ENCODE measurements around the gene NR2F1-AS1.

The NR2F1-AS1 gene

DNA sequence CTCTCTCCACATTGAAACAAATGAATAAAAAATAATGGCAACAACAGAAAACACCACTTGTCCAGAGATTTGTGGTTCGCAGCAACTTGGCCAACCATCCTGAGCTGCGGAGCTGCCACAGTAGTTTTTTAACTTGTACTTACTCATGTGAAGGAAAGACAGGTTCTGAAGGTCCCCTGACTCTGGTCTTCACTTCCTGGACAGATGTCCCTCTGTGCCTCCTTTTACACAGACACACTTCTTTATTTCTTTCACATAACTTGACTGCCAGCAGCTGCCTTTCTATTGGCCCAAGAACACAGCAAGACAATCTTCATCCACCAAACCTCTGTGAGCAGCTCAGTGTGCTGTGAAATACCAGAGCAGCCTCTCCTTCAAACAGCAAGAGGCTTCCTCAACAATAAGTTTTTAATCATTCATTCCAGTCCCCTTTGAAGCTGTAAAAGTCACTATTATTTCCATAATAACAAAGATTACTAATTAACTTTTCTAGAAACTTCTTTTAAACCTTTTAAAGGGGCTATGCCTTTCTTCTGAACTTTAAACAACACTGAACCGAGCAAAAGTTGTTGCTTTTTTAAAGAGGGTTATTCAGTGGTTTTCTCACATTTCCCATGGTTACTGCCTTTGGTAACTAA lies 198.7 kb downstream of the NR2F1-AS1 start:
- no peaks in the 10 kb centered on the region; the same call in 1 of the 2 replicates for H3K9me3 ChIP-seq (ENCODE audit: control insufficient read depth, insufficient read depth, low read length)
- H3K4me1 ChIP-seq (ENCODE audit: insufficient read depth, low read length) = no peaks in the 10 kb centered on the region; the same call in 1 of the 2 replicates
- no peak overlapping the region for H3K9ac ChIP-seq (ENCODE audit: low read depth, low read length)
- H3K36me3 ChIP-seq (ENCODE audit: insufficient read depth, low read length) = no peaks in the 10 kb centered on the region

DNA sequence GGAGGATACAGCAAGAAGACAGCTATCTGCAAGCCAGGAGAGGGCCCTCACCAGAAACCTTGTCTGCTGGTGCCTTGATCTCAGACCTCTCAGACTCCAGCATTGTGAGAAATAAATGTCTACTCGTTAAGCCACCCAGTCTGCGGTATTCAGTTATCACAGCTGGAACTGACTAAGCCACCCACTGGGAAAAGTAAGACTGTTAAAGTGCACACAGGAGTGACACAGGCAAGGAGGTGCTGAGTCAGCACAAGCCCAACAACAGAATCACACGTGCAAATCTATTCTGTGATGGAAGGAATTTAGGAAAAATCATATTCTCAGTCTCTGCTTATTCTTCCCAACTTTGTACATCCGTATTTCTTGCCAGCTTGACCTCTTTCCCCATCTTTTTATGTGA lies 200.0 kb downstream of the NR2F1-AS1 start:
- Histone ChIP-seq H3K36me3 (ENCODE audit: insufficient read depth, low read length) (no peaks in the 10 kb centered on the region), H3K9ac (ENCODE audit: low read depth, low read length) (no peak overlapping the region), H3K9me3 (ENCODE audit: control insufficient read depth, insufficient read depth, low read length) (no peaks in the 10 kb centered on the region; the same call in 1 of the 2 replicates), H3K4me1 (ENCODE audit: insufficient read depth, low read length) (no peaks in the 10 kb centered on the region; the same call in 1 of the 2 replicates)

DNA sequence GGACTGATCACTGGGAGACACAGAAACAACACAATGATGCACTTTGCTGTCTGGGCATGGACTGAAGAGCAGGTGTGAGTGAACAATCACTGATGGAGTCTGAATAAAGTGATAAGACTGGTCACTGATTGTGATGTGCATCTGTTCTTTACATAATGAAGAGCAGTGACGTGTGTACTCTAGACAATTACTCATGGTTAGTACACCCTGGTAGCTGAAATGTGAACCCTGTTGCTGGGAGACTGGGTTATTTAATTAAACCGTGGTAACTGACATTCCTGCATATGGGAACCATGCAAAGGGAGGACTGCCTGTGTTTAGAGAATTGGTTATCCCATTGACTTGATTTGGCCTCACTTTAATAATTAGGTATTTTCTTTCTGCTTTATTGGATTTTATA lies 202.9 kb downstream of the NR2F1-AS1 start:
- H3K36me3 ChIP-seq (ENCODE audit: insufficient read depth, low read length) = no peaks in the 10 kb centered on the region
- no peaks in the 10 kb centered on the region; the same call in 1 of the 2 replicates for H3K9me3 ChIP-seq (ENCODE audit: control insufficient read depth, insufficient read depth, low read length)
- H3K4me1 ChIP-seq (ENCODE audit: insufficient read depth, low read length) = no peaks in the 10 kb centered on the region; the same call in 1 of the 2 replicates
- H3K9ac ChIP-seq (ENCODE audit: low read depth, low read length) = no peak overlapping the region

DNA sequence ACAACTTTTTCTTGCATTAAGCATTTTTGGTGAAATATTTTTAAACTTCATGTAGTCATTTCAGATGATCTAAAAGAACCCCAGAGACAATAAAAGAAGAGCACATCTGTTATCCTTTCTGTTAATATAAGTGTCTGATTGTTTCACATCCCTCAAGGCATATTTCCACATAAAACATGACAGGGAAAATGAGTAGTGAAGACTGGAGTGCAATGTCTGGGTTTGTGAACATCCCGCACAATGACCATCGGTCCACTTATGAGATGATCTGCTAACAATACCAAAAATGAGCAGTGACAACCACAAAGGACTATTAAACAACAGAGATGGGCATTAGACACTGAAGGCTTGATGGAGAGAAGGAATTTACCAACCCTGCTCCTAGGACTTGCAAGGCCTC lies 209.1 kb downstream of the NR2F1-AS1 start:
- Histone ChIP-seq H3K9me3 (ENCODE audit: control insufficient read depth, insufficient read depth, low read length) (no peaks in the 10 kb centered on the region), H3K4me1 (ENCODE audit: insufficient read depth, low read length) (no peaks in the 10 kb centered on the region), H3K36me3 (ENCODE audit: insufficient read depth, low read length) (no peaks in the 10 kb centered on the region), H3K9ac (ENCODE audit: low read depth, low read length) (no peak overlapping the region)

DNA sequence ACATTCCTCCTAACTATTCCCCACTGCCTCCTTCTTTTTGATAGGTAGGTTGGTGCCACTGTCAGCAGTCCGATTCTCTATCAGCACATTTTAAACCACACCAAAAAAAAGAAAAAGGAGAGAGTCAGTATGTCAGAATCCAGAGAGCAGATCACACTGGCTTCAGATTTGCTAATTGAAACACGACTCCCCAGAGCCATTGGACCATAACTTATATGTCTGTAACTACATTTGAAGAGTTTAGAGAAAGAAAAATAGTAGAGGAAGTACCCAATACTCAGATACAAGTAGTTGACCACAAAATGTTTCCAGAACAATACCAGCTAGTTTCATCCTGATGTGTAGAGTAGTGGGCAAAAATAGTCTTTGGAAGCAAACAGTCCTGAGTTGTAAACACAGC lies 216.6 kb downstream of the NR2F1-AS1 start:
- H3K36me3 ChIP-seq (ENCODE audit: insufficient read depth, low read length) = no peaks in the 10 kb centered on the region
- H3K9ac ChIP-seq (ENCODE audit: low read depth, low read length) = no peak overlapping the region
- no peaks in the 10 kb centered on the region for H3K4me1 ChIP-seq (ENCODE audit: insufficient read depth, low read length)
- no peaks in the 10 kb centered on the region for H3K9me3 ChIP-seq (ENCODE audit: control insufficient read depth, insufficient read depth, low read length)

DNA sequence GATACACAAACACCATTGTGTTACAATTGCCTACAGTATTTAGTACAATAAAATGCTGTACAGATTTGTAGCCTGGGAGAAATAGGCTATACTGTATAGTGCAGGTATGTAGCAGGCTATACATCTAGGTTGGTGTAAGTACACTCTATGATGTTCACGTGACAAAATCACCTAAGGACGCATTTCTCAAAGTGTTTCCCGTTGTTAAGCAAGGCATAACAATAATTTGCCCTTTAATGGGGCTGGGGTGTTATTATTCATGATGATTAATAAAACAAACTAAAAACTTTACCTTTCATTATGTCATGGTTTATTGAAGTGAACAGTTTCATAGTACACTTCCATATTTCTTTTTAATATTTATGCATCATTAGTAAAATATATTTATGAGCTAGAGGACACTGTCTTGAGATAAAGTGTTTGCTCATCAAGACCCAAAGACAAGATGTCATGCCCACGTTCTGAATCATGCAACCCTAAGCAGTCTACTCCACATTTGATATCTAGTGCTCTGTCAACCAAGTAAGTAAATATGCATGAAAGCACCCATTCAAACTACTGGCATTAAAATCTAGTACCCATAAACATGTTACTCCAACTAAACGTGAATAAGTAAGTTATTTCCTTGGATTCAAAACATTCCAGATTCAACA lies 220.5 kb downstream of the NR2F1-AS1 start:
- Histone ChIP-seq H3K9me3 (ENCODE audit: control insufficient read depth, insufficient read depth, low read length) (no peaks in the 10 kb centered on the region), H3K36me3 (ENCODE audit: insufficient read depth, low read length) (no peaks in the 10 kb centered on the region), H3K4me1 (ENCODE audit: insufficient read depth, low read length) (0 out of 2 replicates have a peak, but pooled peaks cover 1% of the 10 kb centered on the region), H3K9ac (ENCODE audit: low read depth, low read length) (no peak overlapping the region)

DNA sequence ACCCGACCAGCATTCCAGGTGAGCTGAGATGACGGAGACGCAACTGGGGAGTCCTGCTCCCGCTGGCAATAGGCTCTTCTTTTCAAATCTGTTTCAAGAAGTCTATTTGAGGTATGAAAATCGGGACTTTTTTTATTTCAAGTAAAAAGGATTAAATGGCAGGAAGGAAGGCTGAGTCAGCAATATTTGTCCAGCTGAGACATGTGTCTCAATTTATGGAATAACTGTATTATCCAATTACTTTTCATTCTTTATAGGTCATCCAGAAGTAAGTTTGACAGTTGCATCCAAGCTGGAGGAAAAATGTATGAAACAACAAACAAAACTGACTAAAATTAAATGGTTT lies 221.1 kb downstream of the NR2F1-AS1 start:
- Histone ChIP-seq H3K9me3 (ENCODE audit: control insufficient read depth, insufficient read depth, low read length) (no peaks in the 10 kb centered on the region), H3K36me3 (ENCODE audit: insufficient read depth, low read length) (no peaks in the 10 kb centered on the region), H3K4me1 (ENCODE audit: insufficient read depth, low read length) (0 out of 2 replicates have a peak, but pooled peaks cover 4% of the 10 kb centered on the region), H3K9ac (ENCODE audit: low read depth, low read length) (no peak overlapping the region)
